Measurements from ENCODE around the gene SLC13A2. TPM values are rescaled to one million over a fixed set of nuclear protein-coding genes. Genes with fewer than 3 reads are reported as not detected.

Gene SLC13A2
- total and polyA plus RNA-seq, 2 experiments from 2014 or later = not detected

DNA sequence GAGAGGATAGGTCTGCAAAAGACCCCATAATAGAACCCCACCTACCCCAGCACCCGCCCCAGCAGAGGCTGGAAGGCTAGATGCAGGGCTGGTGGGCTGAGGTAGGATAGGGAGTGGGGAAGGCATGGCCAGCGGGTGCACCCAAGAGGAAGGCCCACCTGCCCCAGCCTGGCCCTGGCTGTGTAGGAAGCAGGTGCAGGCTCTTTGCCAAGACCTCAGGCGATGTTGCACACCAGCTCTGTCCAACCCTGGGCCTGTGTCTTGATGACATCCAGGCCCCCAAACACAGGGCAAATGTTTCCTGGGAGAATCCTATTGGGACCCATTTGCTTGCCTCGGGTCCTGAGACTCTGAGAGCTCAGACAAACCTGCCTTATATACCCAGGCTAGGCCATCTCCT lies 66.8 kb downstream of the SLC13A2 start:
- DNase-seq (ENCODE audit: low spot score) (no peak), ATAC-seq (no peak)
- no peaks in the 10 kb centered on the region for H4K20me1 ChIP-seq (replicated peaks; ENCODE audit: insufficient read depth)
- H3K27ac Mint-ChIP-seq = no peak overlapping the region
- no peak for TF ChIP-seq ZNF114 (CRISPR knock-in tag; IDR thresholded peaks at IDR 0.05)
- TF ChIP-seq, protein P1, sequence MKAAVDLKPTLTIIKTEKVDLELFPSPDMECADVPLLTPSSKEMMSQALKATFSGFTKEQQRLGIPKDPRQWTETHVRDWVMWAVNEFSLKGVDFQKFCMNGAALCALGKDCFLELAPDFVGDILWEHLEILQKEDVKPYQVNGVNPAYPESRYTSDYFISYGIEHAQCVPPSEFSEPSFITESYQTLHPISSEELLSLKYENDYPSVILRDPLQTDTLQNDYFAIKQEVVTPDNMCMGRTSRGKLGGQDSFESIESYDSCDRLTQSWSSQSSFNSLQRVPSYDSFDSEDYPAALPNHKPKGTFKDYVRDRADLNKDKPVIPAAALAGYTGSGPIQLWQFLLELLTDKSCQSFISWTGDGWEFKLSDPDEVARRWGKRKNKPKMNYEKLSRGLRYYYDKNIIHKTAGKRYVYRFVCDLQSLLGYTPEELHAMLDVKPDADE (IDR thresholded peaks at IDR 0.05) = no peak
- TF ChIP-seq EZH2phosphoT487 (IDR thresholded peaks at IDR 0.05; ENCODE audit: unreplicated experiment) = no peak
- TF ChIP-seq, protein P2, sequence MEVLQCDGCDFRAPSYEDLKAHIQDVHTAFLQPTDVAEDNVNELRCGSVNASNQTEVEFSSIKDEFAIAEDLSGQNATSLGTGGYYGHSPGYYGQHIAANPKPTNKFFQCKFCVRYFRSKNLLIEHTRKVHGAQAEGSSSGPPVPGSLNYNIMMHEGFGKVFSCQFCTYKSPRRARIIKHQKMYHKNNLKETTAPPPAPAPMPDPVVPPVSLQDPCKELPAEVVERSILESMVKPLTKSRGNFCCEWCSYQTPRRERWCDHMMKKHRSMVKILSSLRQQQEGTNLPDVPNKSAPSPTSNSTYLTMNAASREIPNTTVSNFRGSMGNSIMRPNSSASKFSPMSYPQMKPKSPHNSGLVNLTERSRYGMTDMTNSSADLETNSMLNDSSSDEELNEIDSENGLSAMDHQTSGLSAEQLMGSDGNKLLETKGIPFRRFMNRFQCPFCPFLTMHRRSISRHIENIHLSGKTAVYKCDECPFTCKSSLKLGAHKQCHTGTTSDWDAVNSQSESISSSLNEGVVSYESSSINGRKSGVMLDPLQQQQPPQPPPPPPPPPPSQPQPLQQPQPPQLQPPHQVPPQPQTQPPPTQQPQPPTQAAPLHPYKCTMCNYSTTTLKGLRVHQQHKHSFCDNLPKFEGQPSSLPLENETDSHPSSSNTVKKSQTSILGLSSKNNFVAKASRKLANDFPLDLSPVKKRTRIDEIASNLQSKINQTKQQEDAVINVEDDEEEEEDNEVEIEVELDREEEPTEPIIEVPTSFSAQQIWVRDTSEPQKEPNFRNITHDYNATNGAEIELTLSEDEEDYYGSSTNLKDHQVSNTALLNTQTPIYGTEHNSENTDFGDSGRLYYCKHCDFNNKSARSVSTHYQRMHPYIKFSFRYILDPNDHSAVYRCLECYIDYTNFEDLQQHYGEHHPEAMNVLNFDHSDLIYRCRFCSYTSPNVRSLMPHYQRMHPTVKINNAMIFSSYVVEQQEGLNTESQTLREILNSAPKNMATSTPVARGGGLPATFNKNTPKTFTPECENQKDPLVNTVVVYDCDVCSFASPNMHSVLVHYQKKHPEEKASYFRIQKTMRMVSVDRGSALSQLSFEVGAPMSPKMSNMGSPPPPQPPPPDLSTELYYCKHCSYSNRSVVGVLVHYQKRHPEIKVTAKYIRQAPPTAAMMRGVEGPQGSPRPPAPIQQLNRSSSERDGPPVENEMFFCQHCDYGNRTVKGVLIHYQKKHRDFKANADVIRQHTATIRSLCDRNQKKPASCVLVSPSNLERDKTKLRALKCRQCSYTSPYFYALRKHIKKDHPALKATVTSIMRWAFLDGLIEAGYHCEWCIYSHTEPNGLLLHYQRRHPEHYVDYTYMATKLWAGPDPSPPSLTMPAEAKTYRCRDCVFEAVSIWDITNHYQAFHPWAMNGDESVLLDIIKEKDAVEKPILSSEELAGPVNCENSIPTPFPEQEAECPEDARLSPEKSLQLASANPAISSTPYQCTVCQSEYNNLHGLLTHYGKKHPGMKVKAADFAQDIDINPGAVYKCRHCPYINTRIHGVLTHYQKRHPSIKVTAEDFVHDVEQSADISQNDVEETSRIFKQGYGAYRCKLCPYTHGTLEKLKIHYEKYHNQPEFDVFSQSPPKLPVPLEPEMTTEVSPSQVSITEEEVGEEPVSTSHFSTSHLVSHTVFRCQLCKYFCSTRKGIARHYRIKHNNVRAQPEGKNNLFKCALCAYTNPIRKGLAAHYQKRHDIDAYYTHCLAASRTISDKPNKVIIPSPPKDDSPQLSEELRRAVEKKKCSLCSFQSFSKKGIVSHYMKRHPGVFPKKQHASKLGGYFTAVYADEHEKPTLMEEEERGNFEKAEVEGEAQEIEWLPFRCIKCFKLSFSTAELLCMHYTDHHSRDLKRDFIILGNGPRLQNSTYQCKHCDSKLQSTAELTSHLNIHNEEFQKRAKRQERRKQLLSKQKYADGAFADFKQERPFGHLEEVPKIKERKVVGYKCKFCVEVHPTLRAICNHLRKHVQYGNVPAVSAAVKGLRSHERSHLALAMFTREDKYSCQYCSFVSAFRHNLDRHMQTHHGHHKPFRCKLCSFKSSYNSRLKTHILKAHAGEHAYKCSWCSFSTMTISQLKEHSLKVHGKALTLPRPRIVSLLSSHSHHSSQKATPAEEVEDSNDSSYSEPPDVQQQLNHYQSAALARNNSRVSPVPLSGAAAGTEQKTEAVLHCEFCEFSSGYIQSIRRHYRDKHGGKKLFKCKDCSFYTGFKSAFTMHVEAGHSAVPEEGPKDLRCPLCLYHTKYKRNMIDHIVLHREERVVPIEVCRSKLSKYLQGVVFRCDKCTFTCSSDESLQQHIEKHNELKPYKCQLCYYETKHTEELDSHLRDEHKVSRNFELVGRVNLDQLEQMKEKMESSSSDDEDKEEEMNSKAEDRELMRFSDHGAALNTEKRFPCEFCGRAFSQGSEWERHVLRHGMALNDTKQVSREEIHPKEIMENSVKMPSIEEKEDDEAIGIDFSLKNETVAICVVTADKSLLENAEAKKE (CRISPR knock-in tag; IDR thresholded peaks at IDR 0.05) = no peak
- no peak for TF ChIP-seq CREB1 (CRISPR knock-in tag; IDR thresholded peaks at IDR 0.05; ENCODE audit: low read depth)
- no peak for TF ChIP-seq STAT1 (IDR thresholded peaks at IDR 0.05; ENCODE audit: unreplicated experiment)
- TF ChIP-seq, protein P3, sequence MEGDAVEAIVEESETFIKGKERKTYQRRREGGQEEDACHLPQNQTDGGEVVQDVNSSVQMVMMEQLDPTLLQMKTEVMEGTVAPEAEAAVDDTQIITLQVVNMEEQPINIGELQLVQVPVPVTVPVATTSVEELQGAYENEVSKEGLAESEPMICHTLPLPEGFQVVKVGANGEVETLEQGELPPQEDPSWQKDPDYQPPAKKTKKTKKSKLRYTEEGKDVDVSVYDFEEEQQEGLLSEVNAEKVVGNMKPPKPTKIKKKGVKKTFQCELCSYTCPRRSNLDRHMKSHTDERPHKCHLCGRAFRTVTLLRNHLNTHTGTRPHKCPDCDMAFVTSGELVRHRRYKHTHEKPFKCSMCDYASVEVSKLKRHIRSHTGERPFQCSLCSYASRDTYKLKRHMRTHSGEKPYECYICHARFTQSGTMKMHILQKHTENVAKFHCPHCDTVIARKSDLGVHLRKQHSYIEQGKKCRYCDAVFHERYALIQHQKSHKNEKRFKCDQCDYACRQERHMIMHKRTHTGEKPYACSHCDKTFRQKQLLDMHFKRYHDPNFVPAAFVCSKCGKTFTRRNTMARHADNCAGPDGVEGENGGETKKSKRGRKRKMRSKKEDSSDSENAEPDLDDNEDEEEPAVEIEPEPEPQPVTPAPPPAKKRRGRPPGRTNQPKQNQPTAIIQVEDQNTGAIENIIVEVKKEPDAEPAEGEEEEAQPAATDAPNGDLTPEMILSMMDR (conservative IDR thresholded peaks at IDR 0.05; ENCODE audit: low read depth in 2 of 2) = no peak
- no peak for TF ChIP-seq ZNF331 (CRISPR knock-in tag; IDR thresholded peaks at IDR 0.05; ENCODE audit: low read depth)
- no peak for TF ChIP-seq NANOG (IDR thresholded peaks at IDR 0.05; ENCODE audit: borderline replicate concordance)
- TF ChIP-seq, protein P4, sequence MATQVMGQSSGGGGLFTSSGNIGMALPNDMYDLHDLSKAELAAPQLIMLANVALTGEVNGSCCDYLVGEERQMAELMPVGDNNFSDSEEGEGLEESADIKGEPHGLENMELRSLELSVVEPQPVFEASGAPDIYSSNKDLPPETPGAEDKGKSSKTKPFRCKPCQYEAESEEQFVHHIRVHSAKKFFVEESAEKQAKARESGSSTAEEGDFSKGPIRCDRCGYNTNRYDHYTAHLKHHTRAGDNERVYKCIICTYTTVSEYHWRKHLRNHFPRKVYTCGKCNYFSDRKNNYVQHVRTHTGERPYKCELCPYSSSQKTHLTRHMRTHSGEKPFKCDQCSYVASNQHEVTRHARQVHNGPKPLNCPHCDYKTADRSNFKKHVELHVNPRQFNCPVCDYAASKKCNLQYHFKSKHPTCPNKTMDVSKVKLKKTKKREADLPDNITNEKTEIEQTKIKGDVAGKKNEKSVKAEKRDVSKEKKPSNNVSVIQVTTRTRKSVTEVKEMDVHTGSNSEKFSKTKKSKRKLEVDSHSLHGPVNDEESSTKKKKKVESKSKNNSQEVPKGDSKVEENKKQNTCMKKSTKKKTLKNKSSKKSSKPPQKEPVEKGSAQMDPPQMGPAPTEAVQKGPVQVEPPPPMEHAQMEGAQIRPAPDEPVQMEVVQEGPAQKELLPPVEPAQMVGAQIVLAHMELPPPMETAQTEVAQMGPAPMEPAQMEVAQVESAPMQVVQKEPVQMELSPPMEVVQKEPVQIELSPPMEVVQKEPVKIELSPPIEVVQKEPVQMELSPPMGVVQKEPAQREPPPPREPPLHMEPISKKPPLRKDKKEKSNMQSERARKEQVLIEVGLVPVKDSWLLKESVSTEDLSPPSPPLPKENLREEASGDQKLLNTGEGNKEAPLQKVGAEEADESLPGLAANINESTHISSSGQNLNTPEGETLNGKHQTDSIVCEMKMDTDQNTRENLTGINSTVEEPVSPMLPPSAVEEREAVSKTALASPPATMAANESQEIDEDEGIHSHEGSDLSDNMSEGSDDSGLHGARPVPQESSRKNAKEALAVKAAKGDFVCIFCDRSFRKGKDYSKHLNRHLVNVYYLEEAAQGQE (IDR thresholded peaks at IDR 0.05; ENCODE audit: unreplicated experiment) = no peak
- TF ChIP-seq EZH2 (IDR thresholded peaks at IDR 0.05; ENCODE audit: low read depth, unreplicated experiment) = no peak
- no peak for TF ChIP-seq JUNB (IDR thresholded peaks at IDR 0.05; ENCODE audit: unreplicated experiment)
- TF ChIP-seq POLR2AphosphoS5 (IDR thresholded peaks at IDR 0.05; ENCODE audit: low read depth) = no peak
- no peaks in the 10 kb centered on the region for H3K79me2 ChIP-seq (replicated peaks; ENCODE audit: insufficient read depth)
- no peaks in the 10 kb centered on the region for H3K9me3 Mint-ChIP-seq
- no peaks in the 10 kb centered on the region for H3K27me3 ChIP-seq (ENCODE audit: insufficient read depth)
- peaks cover 11% of the 10 kb centered on the region for H3K4me1 Mint-ChIP-seq
- H3K36me3 Mint-ChIP-seq (ENCODE audit: low read depth) = no peaks in the 10 kb centered on the region; the same call in 2 of the 3 replicates
- peaks cover 9% of the 10 kb centered on the region for H3K4me1 ChIP-seq (ENCODE audit: insufficient read depth)
- H3K4me3 ChIP-seq = no peak overlapping the region
- no peaks in the 10 kb centered on the region for H3F3A ChIP-seq (replicated peaks; ENCODE audit: low read depth)
- no peak overlapping the region for H2AFZ ChIP-seq
- no peaks in the 10 kb centered on the region for H3K36me3 ChIP-seq (ENCODE audit: insufficient read depth)
- H3K9me2 ChIP-seq (ENCODE audit: insufficient read depth) = no peaks in the 10 kb centered on the region
- H3K27ac ChIP-seq (ENCODE audit: low read depth) = no peak overlapping the region
- H3K4me2 ChIP-seq = no peak overlapping the region
- no peak overlapping the region for H3K4me3 Mint-ChIP-seq
- peaks cover 10% of the 10 kb centered on the region for H3K27me3 Mint-ChIP-seq (ENCODE audit: insufficient read depth, low read depth, poor library complexity)

Data from GM23338 (cell line).